Esophagus muscularis mucosa (tissue), 4 donors: ENCODE data around the gene LHFPL6.

Source experiments
- EP300 ChIP-seq: sonication (generic); formaldehyde crosslinking; IDR thresholded peaks from one replicate; pipeline ENCODE4 v1.6.1; 2017; ENCODE audit warnings: antibody characterized with exemption
- POLR2A ChIP-seq: fragments of 450-650 bp; IDR thresholded peaks from one replicate; pipeline ENCODE4 v1.6.1; 2017; ENCODE audit warnings: antibody characterized with exemption, moderate library complexity, mild to moderate bottlenecking, low read depth
- POLR2AphosphoS5 ChIP-seq, 2 donors: sonication (generic); formaldehyde crosslinking; IDR thresholded peaks; one replicate each; pipeline ENCODE4 v1.6.1; 2017; ENCODE audit warnings: antibody characterized with exemption in 2 of 2
- TF ChIP-seq, protein P1 (sequence below), 3 experiments: fragments of 200-600 bp in 2 of 3; fragments of 450-650 bp in 1 of 3; sonication (generic) in 2 of 3; IDR thresholded peaks; one replicate each; pipeline ENCODE4 v1.5.1; 2017 to 2019; ENCODE audit warnings: antibody characterized with exemption in 3 of 3, mild to moderate bottlenecking in 2 of 3, moderate library complexity in 1 of 3

DNA sequence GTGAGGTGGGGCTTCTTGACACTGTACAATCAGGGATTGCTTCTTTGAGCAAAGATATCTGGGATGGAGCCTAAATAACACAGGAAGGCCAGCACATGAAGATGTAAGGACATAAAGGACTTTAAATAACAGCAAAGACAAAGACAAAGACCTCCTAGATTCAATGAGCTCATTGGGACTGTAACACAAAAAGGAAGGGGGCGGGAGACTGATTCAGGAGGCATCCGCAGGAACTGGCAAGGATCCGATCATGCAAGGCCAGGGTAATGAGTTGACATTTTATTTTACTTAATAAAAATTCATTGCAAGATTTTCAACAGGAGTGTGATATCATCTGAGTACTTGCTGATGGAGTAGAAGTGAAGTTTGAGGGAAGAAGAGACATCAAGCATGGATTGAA, 121.5 kb downstream of the LHFPL6 start:
- TF ChIP-seq POLR2AphosphoS5 (IDR thresholded peaks at IDR 0.05) (no peak), EP300 (no peak), POLR2A (no peak)
- TF ChIP-seq, protein P1, sequence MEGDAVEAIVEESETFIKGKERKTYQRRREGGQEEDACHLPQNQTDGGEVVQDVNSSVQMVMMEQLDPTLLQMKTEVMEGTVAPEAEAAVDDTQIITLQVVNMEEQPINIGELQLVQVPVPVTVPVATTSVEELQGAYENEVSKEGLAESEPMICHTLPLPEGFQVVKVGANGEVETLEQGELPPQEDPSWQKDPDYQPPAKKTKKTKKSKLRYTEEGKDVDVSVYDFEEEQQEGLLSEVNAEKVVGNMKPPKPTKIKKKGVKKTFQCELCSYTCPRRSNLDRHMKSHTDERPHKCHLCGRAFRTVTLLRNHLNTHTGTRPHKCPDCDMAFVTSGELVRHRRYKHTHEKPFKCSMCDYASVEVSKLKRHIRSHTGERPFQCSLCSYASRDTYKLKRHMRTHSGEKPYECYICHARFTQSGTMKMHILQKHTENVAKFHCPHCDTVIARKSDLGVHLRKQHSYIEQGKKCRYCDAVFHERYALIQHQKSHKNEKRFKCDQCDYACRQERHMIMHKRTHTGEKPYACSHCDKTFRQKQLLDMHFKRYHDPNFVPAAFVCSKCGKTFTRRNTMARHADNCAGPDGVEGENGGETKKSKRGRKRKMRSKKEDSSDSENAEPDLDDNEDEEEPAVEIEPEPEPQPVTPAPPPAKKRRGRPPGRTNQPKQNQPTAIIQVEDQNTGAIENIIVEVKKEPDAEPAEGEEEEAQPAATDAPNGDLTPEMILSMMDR (IDR thresholded peaks at IDR 0.05): no peak
